GM18951 (cell line): ENCODE data around the gene ERCC8.

ENCODE experiments used
- POLR2A ChIP-seq: IDR thresholded peaks from 4 replicates; pipeline ENCODE4 v1.6.1; 2011; ENCODE audit warnings: mild to moderate bottlenecking; ENCODE audit not compliant: insufficient read length, insufficient read depth; ENCODE audit errors: extremely low read depth
- in situ Hi-C: fragments of 300-500 bp; cut with MboI; formaldehyde crosslinking; loops from one replicate; pipeline ENCODE4 v1.12.0; 2022; ENCODE audit warnings: low sequenced_read_pairs, mixed read lengths, inconsistent platforms; ENCODE audit not compliant: unreplicated experiment

The ERCC8 gene

GRCh38 chr5:60959156-60959555 lies 14.3 kb upstream of the ERCC8 start:
- in situ Hi-C loops, result no loop called here
- TF ChIP-seq POLR2A, result no peak

GRCh38 chr5:60958712-60959111 lies 13.8 kb upstream of the ERCC8 start:
- in situ Hi-C loops, result no loop called here
- no peak for TF ChIP-seq POLR2A

DNA sequence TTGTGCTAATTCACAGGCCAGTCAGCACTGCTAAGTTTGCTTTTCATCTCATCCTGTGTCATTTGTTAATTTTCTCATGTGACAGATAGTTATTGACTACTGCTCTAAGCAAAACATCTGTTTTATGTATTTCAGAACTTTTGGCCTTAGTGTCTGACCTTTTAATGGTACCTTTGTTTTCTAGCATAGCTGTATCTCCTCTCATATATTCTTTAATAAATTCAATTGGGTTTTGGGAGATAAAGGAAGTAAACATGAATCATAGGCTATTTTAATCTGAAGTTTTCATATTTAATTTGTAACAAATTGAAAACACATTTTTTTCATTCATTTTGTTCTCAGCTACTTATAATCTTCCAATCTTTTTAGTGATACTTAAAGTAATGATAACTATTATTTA lies 13.2 kb upstream of the ERCC8 start:
- in situ Hi-C loops, result no loop called here
- TF ChIP-seq POLR2A, result no peak

GRCh38 chr5:60955239-60955638 lies 10.4 kb upstream of the ERCC8 start:
- in situ Hi-C loops, result no loop called here
- no peak for TF ChIP-seq POLR2A

GRCh38 chr5:60948738-60949137 lies 3.9 kb upstream of the ERCC8 start:
- in situ Hi-C loops, result no loop called here
- no peak for TF ChIP-seq POLR2A

DNA sequence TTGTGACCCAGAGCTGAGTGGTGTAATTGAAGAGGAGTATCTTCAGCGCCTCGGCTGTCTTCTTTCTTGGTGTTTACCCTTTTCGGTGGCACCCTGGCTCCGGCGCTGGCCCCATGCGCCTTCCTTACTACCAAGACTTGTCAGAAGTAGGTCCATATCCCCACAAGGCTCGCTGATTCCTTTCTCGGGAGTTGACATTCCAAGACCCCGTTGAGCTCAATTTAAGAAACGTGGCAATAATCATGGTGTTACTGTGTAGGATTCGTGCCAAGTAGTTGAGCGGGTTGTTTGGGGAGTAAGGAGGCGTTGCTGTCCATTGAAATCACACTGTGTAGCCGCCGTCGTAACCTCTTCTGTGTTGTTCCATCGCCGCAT lies 930 bp upstream of the ERCC8 start:
- no peak for TF ChIP-seq POLR2A
- in situ Hi-C loops, result no loop called here

DNA sequence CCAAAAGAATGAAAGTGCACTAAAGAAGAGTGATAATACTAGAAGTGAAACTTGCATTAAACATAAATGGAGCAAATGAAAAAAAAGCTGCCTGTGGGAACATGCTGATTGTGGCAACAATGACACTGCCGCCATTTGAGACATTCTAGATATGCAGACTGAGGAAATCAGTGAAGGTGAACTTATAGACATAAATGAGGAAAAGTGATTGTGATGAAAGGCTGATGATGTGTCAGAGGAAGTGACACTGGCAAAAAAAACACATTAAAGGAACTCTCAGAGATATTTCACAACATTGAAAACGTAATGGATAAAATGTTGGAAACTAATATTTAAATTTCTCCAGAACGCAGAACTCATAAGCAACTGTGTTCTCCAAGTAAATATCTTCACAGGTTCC lies 1.2 kb downstream of the ERCC8 start:
- in situ Hi-C loops, result no loop called here
- TF ChIP-seq POLR2A, result no peak

DNA sequence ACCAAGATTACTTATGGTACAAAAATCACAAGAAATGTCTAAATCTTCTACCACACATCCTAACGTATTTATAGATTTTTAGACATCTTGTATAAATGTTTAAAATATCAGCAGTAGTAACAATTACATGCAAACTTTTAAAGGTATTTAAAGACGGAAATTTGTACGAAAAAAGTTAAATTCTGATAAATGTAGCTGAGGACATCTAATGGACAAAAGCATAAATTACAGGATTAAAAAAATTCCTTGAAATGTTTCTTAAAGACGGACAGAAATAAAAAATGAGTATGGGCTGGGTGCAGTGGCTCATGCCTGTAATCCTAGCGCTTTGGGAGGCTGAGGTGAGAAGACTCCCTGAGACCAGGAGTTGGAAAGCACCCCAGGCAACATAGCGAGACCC lies 15.8 kb downstream of the ERCC8 start:
- no peak for TF ChIP-seq POLR2A
- in situ Hi-C loops, result no loop called here

GRCh38 chr5:60927450-60927849 lies 17.4 kb downstream of the ERCC8 start:
- in situ Hi-C loops, result no loop called here
- TF ChIP-seq POLR2A, result no peak

GRCh38 chr5:60918466-60918865 lies 26.4 kb downstream of the ERCC8 start:
- in situ Hi-C loops, result loop anchor here (25.0 kb wide), 1 partner anchor 1106 kb away; no protein-coding TSS in a partner anchor
- TF ChIP-seq POLR2A, result no peak

DNA sequence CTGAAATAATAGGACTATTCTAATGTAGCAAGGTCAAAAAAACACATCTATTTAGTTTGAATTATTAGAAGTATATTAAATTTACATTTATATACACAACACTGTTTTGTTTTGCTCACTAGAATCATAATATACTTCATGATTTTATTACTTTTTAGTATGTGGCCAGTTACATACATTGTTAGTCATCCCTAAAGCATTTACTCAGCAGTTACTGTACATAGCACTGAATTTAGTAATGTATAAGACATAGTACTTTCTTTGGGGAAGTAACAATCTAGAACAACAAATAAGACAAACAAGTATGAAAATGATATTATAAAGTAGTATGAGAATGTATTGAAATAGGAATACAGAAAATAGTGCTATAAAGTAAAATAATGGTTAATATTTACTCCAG lies 28.2 kb downstream of the ERCC8 start:
- in situ Hi-C loops, result loop anchor here (25.0 kb wide), 1 partner anchor 1104 kb away; no protein-coding TSS in a partner anchor

DNA sequence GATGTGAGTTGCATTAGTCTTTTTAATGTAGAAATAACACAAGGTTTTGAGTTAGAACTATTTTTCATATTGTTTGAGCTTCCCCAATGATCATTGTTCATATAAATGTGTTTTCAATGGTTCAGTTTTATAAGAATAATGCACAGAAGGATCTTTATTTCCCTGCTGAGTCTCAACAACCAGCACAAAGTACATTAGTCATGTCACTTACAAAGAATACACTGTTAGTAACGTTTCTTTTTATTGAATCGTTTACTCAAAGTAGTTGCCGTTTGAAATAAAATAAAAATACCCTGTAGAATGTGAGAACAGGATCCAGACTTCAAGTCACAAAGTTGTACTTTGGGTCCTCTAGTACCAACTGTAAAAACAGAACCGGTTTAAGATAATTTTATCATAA lies 41.5 kb downstream of the ERCC8 start:
- no peak for TF ChIP-seq POLR2A
- in situ Hi-C loops, result loop anchor here (25.0 kb wide), 1 partner anchor 1091 kb away; no protein-coding TSS in a partner anchor

More for the DNA sequence above, 28.2 kb downstream of the ERCC8 start:
- TF ChIP-seq POLR2A, result no peak

- TF ChIP-seq POLR2A, result no peak
- in situ Hi-C loops, result no loop called here
Observed at GRCh38 chr5:60896991-60897390, 47.9 kb downstream of the ERCC8 start.

DNA sequence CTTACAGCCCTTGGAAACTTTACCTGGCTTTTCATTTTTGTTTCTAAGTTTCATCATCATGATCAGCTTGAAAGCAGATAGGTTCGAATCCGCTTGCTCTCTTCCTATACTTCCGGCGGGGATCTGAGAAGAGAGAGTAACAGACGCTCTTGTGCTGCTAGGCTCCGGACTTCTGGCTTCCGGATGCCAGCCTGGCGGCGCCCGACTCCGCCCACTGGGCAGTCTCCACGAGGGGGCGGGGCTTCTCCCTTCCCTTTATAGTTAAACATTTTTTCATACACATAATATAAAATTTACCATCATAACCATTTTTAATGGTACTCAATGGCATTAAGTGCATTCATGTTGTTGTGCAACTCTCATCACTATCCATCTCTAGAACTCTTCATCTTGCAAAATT lies 51.3 kb downstream of the ERCC8 start:
- TF ChIP-seq POLR2A, result no peak
- in situ Hi-C loops, result no loop called here

DNA sequence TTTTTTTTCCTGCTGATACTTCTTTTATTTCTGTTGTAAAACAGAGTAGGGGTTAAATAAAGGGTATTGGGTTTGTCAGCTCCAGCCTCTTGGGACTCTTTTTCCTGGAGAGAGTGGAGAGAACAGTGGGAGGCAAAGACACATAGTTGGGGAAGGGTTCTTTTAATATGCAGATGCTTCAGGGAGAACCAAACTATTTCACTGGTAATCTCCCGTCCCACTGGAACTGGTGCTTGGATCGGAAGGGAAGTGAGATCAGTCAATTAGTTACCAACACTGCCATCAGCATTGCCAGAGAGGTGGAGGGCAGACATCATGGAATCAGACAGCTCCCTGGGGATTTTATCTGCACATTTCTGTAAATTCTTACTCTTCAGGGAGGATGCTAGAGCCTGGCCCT lies 53.2 kb downstream of the ERCC8 start:
- in situ Hi-C loops, result no loop called here

More for the DNA sequence above, 53.2 kb downstream of the ERCC8 start:
- TF ChIP-seq POLR2A, result no peak
